ENCODE measurements around the gene TTF2.

Gene TTF2

DNA sequence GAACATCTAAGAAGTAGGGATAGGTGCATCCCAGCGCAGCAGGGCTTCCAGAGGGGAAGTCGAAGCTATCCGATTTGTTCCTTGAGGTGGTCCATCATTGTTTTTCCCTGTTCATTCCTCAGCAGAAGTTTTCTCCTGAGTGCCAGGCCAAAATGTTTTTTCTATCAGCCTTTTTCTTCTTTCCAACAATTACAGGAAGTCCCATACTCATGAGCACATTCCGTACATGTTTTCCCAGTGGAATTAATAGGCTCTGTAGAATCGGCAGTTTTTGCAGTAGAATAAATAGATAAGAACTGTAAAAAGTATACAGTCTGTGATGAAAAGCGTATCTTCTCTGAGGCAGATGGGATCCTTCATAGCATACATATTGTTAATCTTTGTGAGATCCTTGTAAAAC, 33.8 kb upstream of the TTF2 start:
- Histone ChIP-seq H3K4me1 (ENCODE audit: control insufficient read depth, insufficient read depth, low read length, poor library complexity, severe bottlenecking) (peaks cover 7% of the 10 kb centered on the region), H3K36me3 (ENCODE audit: control insufficient read depth, insufficient read depth, low read length) (no peaks in the 10 kb centered on the region), H3K9me3 (ENCODE audit: control insufficient read depth, low read length) (no peaks in the 10 kb centered on the region), H3K27ac (ENCODE audit: low read depth, low read length, severe bottlenecking) (no peak overlapping the region), H3K4me3 (ENCODE audit: extremely low read depth, insufficient read depth, low read length, poor library complexity, severe bottlenecking) (no peak overlapping the region)
- WGBS, 2 experiments (ENCODE audit: insufficient coverage in 2 of 2): 96 to 97% methylated on average over 3 to 4 of the region's 6 CpGs

DNA sequence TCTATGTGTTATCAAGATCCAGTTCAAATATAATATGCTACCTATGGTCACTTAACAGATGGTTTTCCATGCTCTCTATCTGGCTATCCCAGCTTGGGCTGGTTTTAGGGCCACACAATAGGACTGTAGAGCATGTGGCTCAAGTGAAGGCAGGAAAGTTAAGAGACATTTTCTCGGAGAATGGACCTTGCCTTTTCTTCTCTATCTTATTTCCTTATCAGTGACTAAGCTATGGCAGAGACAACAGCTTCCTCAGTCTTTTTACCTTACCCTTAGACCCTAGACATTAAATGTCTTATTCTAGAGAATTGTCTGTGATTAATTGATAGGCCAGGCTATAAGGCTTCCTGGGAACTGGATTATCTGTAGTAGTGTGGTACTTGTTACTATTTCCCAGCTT, 30.4 kb upstream of the TTF2 start:
- peaks cover 7% of the 10 kb centered on the region for H3K4me1 ChIP-seq (ENCODE audit: control insufficient read depth, insufficient read depth, low read length, poor library complexity, severe bottlenecking)
- no peak overlapping the region for H3K4me3 ChIP-seq (ENCODE audit: extremely low read depth, insufficient read depth, low read length, poor library complexity, severe bottlenecking)
- H3K9me3 ChIP-seq (ENCODE audit: control insufficient read depth, low read length): no peaks in the 10 kb centered on the region
- 100% methylated on average over 1 of the region's 1 CpG; no CpG with 5 or more reads in 1 of the 2 experiments for WGBS, 2 experiments (ENCODE audit: insufficient coverage in 2 of 2)
- no peaks in the 10 kb centered on the region for H3K36me3 ChIP-seq (ENCODE audit: control insufficient read depth, insufficient read depth, low read length)
- no peak overlapping the region for H3K27ac ChIP-seq (ENCODE audit: low read depth, low read length, severe bottlenecking)

- no peak overlapping the region for H3K27ac ChIP-seq (ENCODE audit: low read depth, low read length, severe bottlenecking)
- H3K36me3 ChIP-seq (ENCODE audit: control insufficient read depth, insufficient read depth, low read length): no peaks in the 10 kb centered on the region
- peaks cover 7% of the 10 kb centered on the region for H3K4me1 ChIP-seq (ENCODE audit: control insufficient read depth, insufficient read depth, low read length, poor library complexity, severe bottlenecking)
- H3K9me3 ChIP-seq (ENCODE audit: control insufficient read depth, low read length): no peaks in the 10 kb centered on the region
- no peak overlapping the region for H3K4me3 ChIP-seq (ENCODE audit: extremely low read depth, insufficient read depth, low read length, poor library complexity, severe bottlenecking)
- 89 to 100% methylated on average over 1 of the region's 1 CpG for WGBS, 2 experiments (ENCODE audit: insufficient coverage in 2 of 2)
These were observed 29.8 kb upstream of the TTF2 start for GRCh38 chr1:117030271-117030877.

- no peaks in the 10 kb centered on the region for H3K36me3 ChIP-seq (ENCODE audit: control insufficient read depth, insufficient read depth, low read length)
- no peaks in the 10 kb centered on the region for H3K9me3 ChIP-seq (ENCODE audit: control insufficient read depth, low read length)
- no peak overlapping the region for H3K27ac ChIP-seq (ENCODE audit: low read depth, low read length, severe bottlenecking)
- H3K4me1 ChIP-seq (ENCODE audit: control insufficient read depth, insufficient read depth, low read length, poor library complexity, severe bottlenecking): no peaks in the 10 kb centered on the region
- no peak overlapping the region for H3K4me3 ChIP-seq (ENCODE audit: extremely low read depth, insufficient read depth, low read length, poor library complexity, severe bottlenecking)
- WGBS, 2 experiments (ENCODE audit: insufficient coverage in 2 of 2): 80 to 84% methylated on average over 1 to 3 of the region's 3 CpGs
These were observed 27.9 kb upstream of the TTF2 start for GRCh38 chr1:117032266-117032665.

DNA sequence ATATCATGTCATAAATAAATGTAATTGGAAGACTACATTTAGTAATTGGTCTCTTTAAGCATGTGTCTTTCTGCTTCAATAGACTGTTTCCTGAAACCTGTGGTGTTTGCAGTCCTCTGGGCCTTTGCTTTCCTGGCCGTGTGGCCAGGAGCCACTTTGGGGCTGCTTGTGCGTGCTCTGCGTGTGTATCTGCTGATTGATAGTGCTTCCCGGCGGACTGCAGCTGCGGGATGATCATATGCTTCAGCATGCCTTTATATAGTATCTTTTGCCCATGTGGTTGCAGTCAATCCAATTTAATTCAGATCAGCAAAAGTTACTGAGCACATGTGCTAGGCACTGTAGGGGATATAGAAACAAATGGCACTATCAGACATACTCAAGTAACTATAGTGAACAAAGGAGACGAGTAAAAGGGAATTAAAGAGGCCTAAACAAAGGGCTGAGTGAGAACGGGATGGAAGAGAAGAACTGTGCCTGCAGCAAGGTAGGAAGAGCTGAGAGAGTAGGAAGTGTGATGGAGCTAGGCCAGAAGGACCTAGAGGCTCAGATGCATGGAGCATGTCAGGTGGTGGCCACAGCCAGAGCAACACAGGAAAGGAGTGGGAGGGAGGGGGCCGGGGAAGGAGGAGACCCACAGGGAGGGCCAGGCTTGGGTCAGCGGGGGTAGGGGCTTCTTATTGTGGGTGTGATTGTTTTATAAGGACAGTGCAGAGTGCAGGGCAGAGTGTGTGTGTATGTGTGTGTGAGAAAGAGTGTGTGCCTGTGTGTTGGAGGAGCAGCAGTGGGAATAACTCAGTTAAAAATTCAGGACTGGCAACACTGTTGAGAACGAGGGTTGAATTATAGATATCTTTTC, 27.2 kb upstream of the TTF2 start:
- 86 to 90% methylated on average over 10 of the region's 11 CpGs for WGBS, 2 experiments (ENCODE audit: insufficient coverage in 2 of 2)
- Histone ChIP-seq H3K4me1 (ENCODE audit: control insufficient read depth, insufficient read depth, low read length, poor library complexity, severe bottlenecking) (no peaks in the 10 kb centered on the region), H3K36me3 (ENCODE audit: control insufficient read depth, insufficient read depth, low read length) (no peaks in the 10 kb centered on the region), H3K4me3 (ENCODE audit: extremely low read depth, insufficient read depth, low read length, poor library complexity, severe bottlenecking) (no peak overlapping the region), H3K27ac (ENCODE audit: low read depth, low read length, severe bottlenecking) (no peak overlapping the region), H3K9me3 (ENCODE audit: control insufficient read depth, low read length) (no peaks in the 10 kb centered on the region)

DNA sequence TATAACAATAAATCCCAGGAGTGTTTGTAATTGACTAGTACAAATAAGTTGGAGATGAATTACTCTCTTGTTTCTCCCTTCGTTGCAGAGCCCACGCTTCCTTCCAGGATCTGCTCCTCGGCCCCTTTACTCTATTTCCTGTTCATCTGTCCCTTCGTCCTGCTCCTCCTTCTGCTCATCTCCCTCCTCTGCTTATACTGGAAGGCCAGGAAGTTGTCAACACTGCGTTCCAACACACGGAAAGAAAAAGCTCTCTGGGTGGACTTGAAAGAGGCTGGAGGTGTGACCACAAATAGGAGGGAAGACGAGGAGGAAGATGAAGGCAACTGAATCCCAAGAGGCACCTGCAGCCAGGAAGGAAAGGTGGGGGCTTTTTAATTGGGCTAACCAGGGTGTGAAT, 26.4 kb upstream of the TTF2 start:
- Histone ChIP-seq H3K9me3 (ENCODE audit: control insufficient read depth, low read length) (no peaks in the 10 kb centered on the region), H3K27ac (ENCODE audit: low read depth, low read length, severe bottlenecking) (no peak overlapping the region), H3K4me3 (ENCODE audit: extremely low read depth, insufficient read depth, low read length, poor library complexity, severe bottlenecking) (no peak overlapping the region), H3K4me1 (ENCODE audit: control insufficient read depth, insufficient read depth, low read length, poor library complexity, severe bottlenecking) (no peaks in the 10 kb centered on the region), H3K36me3 (ENCODE audit: control insufficient read depth, insufficient read depth, low read length) (no peaks in the 10 kb centered on the region)
- 85 to 89% methylated on average over 3 to 5 of the region's 7 CpGs for WGBS, 2 experiments (ENCODE audit: insufficient coverage in 2 of 2)

DNA sequence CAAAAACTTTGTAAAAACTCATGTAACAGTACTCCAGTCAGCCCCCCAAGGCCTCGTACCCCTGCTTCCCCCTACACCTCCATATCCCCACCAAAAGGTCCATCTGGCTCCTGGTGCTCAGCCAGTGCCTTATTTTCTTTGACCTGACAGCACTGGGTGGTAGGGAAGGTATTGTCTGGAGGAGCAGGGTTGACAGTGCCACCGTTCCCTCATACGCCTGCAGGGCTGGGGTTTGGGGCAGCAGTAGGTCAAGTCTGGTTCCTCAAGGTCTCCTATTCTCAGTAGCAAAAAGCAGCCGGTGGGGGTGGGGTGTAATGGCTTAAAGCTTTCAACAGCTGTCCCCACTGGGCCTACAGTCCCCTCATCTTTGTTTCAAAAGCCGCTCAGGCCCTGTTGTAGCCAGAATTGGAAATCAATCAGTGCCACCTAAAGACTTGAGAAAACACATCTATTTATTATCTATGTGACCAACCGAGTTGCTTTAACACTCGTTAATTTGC, 25.3 kb upstream of the TTF2 start:
- Histone ChIP-seq H3K4me1 (ENCODE audit: control insufficient read depth, insufficient read depth, low read length, poor library complexity, severe bottlenecking) (no peaks in the 10 kb centered on the region), H3K4me3 (ENCODE audit: extremely low read depth, insufficient read depth, low read length, poor library complexity, severe bottlenecking) (no peak overlapping the region), H3K9me3 (ENCODE audit: control insufficient read depth, low read length) (no peaks in the 10 kb centered on the region), H3K36me3 (ENCODE audit: control insufficient read depth, insufficient read depth, low read length) (no peaks in the 10 kb centered on the region), H3K27ac (ENCODE audit: low read depth, low read length, severe bottlenecking) (no peak overlapping the region)
- WGBS, 2 experiments (ENCODE audit: insufficient coverage in 2 of 2): 80 to 100% methylated on average over 3 to 6 of the region's 7 CpGs

DNA sequence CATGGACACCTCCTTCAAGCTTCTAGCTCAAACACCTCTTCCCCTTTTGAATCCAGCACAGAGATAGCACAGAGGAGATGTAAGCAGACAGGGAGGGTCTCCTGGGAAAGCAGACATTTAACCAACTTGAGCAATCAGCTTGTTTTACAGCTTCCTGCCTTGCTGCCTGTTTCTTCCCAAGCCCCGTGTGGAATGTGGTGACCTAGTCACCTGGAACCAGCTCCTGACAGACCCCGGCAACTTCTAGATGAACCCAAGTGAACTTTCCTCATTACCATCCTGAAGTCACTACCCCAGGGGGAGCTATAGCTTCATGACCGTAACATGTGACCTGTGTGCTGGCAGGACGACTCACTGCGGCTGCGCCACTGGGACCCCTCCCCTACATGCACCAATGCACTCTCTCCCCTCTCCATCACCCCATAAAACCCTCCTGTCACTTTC, 24.1 kb upstream of the TTF2 start:
- H3K9me3 ChIP-seq (ENCODE audit: control insufficient read depth, low read length): no peaks in the 10 kb centered on the region
- no peaks in the 10 kb centered on the region for H3K36me3 ChIP-seq (ENCODE audit: control insufficient read depth, insufficient read depth, low read length)
- H3K27ac ChIP-seq (ENCODE audit: low read depth, low read length, severe bottlenecking): no peak overlapping the region
- no peaks in the 10 kb centered on the region for H3K4me1 ChIP-seq (ENCODE audit: control insufficient read depth, insufficient read depth, low read length, poor library complexity, severe bottlenecking)
- 78 to 92% methylated on average over 5 to 6 of the region's 6 CpGs for WGBS, 2 experiments (ENCODE audit: insufficient coverage in 2 of 2)
- no peak overlapping the region for H3K4me3 ChIP-seq (ENCODE audit: extremely low read depth, insufficient read depth, low read length, poor library complexity, severe bottlenecking)

DNA sequence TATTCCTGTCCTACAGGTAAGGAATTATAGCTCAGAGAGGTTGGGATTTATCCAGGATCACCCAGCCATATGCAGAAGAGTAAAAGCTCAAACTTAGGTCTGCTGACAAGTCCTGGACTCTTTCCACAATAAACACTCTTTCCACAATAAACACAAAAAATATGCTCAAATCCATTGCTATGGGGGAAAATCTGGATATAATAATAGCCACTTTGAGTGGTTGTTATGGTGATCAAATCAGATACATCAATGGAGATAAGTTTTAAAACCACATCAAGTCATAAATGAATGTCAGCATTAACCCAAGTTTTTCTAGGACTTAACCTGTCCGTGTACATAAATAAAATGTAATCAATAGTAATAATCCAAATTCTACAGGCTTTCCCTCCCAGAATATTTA, 22.3 kb upstream of the TTF2 start:
- no peaks in the 10 kb centered on the region for H3K4me1 ChIP-seq (ENCODE audit: control insufficient read depth, insufficient read depth, low read length, poor library complexity, severe bottlenecking)
- H3K36me3 ChIP-seq (ENCODE audit: control insufficient read depth, insufficient read depth, low read length): no peaks in the 10 kb centered on the region
- H3K27ac ChIP-seq (ENCODE audit: low read depth, low read length, severe bottlenecking): no peak overlapping the region
- no peaks in the 10 kb centered on the region for H3K9me3 ChIP-seq (ENCODE audit: control insufficient read depth, low read length)
- H3K4me3 ChIP-seq (ENCODE audit: extremely low read depth, insufficient read depth, low read length, poor library complexity, severe bottlenecking): no peak overlapping the region
- WGBS, 2 experiments (ENCODE audit: insufficient coverage in 2 of 2): no CpG with 5 or more reads among the region's 1 CpG

DNA sequence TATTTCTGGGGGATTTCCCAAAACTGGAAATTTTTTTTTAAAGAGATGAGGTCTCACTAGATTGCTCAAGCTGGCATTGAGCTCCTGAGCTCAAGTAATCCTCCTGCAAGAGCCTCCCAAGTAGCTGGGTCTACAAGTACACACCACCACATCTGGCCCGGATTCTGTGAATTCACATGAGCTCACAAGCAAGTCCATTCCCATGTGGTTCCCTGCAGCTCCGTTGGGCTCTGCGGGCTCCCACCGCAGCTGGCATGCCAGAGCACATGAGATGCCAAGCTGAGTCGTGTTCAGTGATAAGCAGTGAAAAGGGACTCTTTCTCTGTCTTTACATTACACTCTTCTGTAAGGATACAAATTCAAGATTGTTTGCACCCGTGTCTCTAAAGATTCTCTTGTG, 21.9 kb upstream of the TTF2 start:
- Histone ChIP-seq H3K4me3 (ENCODE audit: extremely low read depth, insufficient read depth, low read length, poor library complexity, severe bottlenecking) (no peak overlapping the region), H3K9me3 (ENCODE audit: control insufficient read depth, low read length) (no peaks in the 10 kb centered on the region), H3K27ac (ENCODE audit: low read depth, low read length, severe bottlenecking) (no peak overlapping the region), H3K4me1 (ENCODE audit: control insufficient read depth, insufficient read depth, low read length, poor library complexity, severe bottlenecking) (no peaks in the 10 kb centered on the region), H3K36me3 (ENCODE audit: control insufficient read depth, insufficient read depth, low read length) (no peaks in the 10 kb centered on the region)
- WGBS, 2 experiments (ENCODE audit: insufficient coverage in 2 of 2): 86 to 93% methylated on average over 4 to 6 of the region's 6 CpGs

DNA sequence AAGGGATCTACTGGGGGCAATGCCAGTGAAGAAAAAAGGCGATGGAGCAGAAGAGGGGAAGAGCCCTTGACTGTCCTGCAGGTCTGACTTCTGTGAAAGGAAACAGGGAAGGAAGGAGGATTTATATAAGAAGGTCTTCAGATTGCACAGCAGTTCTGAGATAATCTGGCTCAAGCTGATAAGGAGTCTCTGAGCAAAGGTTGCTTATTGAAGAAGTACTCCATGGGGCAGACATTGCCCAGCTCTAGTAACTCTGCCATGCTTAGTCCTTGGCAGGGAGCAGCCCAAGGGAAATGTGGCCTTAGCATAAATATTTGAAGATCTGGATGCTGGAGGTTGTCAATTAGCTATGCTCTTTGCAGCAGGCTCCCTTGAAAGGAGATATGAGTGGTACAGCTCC, 15.9 kb upstream of the TTF2 start:
- Histone ChIP-seq H3K36me3 (ENCODE audit: control insufficient read depth, insufficient read depth, low read length) (no peaks in the 10 kb centered on the region), H3K9me3 (ENCODE audit: control insufficient read depth, low read length) (no peaks in the 10 kb centered on the region), H3K4me3 (ENCODE audit: extremely low read depth, insufficient read depth, low read length, poor library complexity, severe bottlenecking) (no peak overlapping the region), H3K4me1 (ENCODE audit: control insufficient read depth, insufficient read depth, low read length, poor library complexity, severe bottlenecking) (no peaks in the 10 kb centered on the region), H3K27ac (ENCODE audit: low read depth, low read length, severe bottlenecking) (no peak overlapping the region)
- 81 to 94% methylated on average over 1 of the region's 1 CpG for WGBS, 2 experiments (ENCODE audit: insufficient coverage in 2 of 2)
